GM13976 (cell line): ENCODE results near the gene AP3B1.

Experiments used
- DNase-seq: peaks from one replicate; pipeline ENCODE4 v3.0.0; 2012; ENCODE audit warnings: low spot score
- CTCF ChIP-seq: IDR thresholded peaks from 2 replicates; pipeline ENCODE4 v1.5.1; 2012; ENCODE audit warnings: borderline replicate concordance, mild to moderate bottlenecking; ENCODE audit not compliant: insufficient read depth; ENCODE audit errors: extremely low read depth, missing control alignments, control extremely low read depth
- in situ Hi-C: fragments of 300-500 bp; cut with MboI; formaldehyde crosslinking; loops from one replicate; pipeline ENCODE4 v1.12.0; 2022; ENCODE audit warnings: low sequenced_read_pairs, mixed read lengths, inconsistent platforms; ENCODE audit not compliant: unreplicated experiment

AP3B1 gene

GRCh38 chr5:78016863-78017529 lies 277.5 kb downstream of the AP3B1 start:
- in situ Hi-C loops = no loop called here
- DNase-seq = no peak

GRCh38 chr5:78009937-78010527 lies 284.5 kb downstream of the AP3B1 start:
- in situ Hi-C loops = no loop called here

More at GRCh38 chr5:78016863-78017529, 277.5 kb downstream of the AP3B1 start:
- TF ChIP-seq CTCF = no peak

GRCh38 chr5:78008356-78008967 lies 286.0 kb downstream of the AP3B1 start:
- peak; percentile 64 for TF ChIP-seq CTCF
- in situ Hi-C loops = no loop called here
- DNase-seq = peak; percentile 51

More at GRCh38 chr5:78009937-78010527, 284.5 kb downstream of the AP3B1 start:
- no peak for TF ChIP-seq CTCF
- DNase-seq = no peak

GRCh38 chr5:78007233-78007632 lies 287.3 kb downstream of the AP3B1 start:
- TF ChIP-seq CTCF = no peak
- in situ Hi-C loops = no loop called here
- DNase-seq = no peak

- no peak for DNase-seq
- in situ Hi-C loops = no loop called here
- TF ChIP-seq CTCF = no peak
Measured at GRCh38 chr5:78006449-78006848, 288.0 kb downstream of the AP3B1 start.

- no peak for DNase-seq
- TF ChIP-seq CTCF = no peak
- in situ Hi-C loops = no loop called here
Measured at GRCh38 chr5:78005021-78005785, 289.3 kb downstream of the AP3B1 start.
